Activated T-helper 1 cell treated with anti-CD3 and anti-CD28 coated beads, Interleukin-2, amount 50 U/mL, for 16 hours (primary cell): ENCODE data around the gene DNMT3L.
"Not testable (repeated sequence)": the region's sequence is repeated elsewhere in the genome, so short reads cannot be mapped to it uniquely, and the experiment has no call there.

ENCODE experiments used
- DNase-seq, 2 donors: peaks; one replicate each; pipeline ENCODE4 v3.0.0-alpha.2; 2020; ENCODE audit warnings: low read depth in 1 of 2, low spot score in 1 of 2

The DNMT3L gene

GRCh38 chr21:44199448-44199847 lies 62.2 kb downstream of the DNMT3L start:
- no peak for DNase-seq

- not testable (repeated sequence) for DNase-seq
Measured at GRCh38 chr21:44197156-44197516, 64.6 kb downstream of the DNMT3L start.
